Head of caudate nucleus (tissue), 42 donors: ENCODE measurements around the gene UBA7.
"Not testable (repeated sequence)": the region's sequence is repeated elsewhere in the genome, so short reads cannot be mapped to it uniquely, and the experiment has no call there.

Experiments used
- DNase-seq, 42 donors: peaks; one replicate each; pipeline versions ENCODE4 v3.0.0 to v3.0.0-alpha.2; 2020 to 2021; ENCODE audit warnings: mixed read lengths in 7 of 42
- intact Hi-C: fragments of 100-400 bp; cut with DNase I; formaldehyde crosslinking; loops from one replicate; pipeline ENCODE4 v1.15.0; 2022

Gene UBA7

GRCh38 chr3:49787536-49787935 lies 26.2 kb downstream of the UBA7 start:
- DNase-seq: no peak
- intact Hi-C loops: loop anchor here (5.0 kb wide), 1 partner anchor 65 kb away; the partner anchor contains the start of gene GMPPB

GRCh38 chr3:49787182-49787464 lies 26.6 kb downstream of the UBA7 start:
- intact Hi-C loops: loop anchor here (5.0 kb wide), 1 partner anchor 65 kb away; the partner anchor contains the start of gene GMPPB
- peak in 1 of 42 donors; percentile 29 for DNase-seq

GRCh38 chr3:49786357-49787181 lies 27.2 kb downstream of the UBA7 start, which contains the start of gene IP6K1:
Gene IP6K1 (minus strand): TSS chr3:49786542. CDS start chr3:49748040, 38,502 bp downstream.
- intact Hi-C loops: loop anchor here (5.0 kb wide), 1 partner anchor 64 kb away; the partner anchor contains the start of gene GMPPB
- DNase-seq: peak; percentile 100

GRCh38 chr3:49785565-49786356 lies 28.0 kb downstream of the UBA7 start:
- DNase-seq: peak in 20 of 42 donors; percentile 14 to 69 (median 38)
- intact Hi-C loops: loop anchor here (5.0 kb wide), 1 partner anchor 63 kb away; the partner anchor contains the start of gene GMPPB

GRCh38 chr3:49782277-49782676 lies 31.5 kb downstream of the UBA7 start:
- intact Hi-C loops, DNase-seq: not testable (repeated sequence)

- intact Hi-C loops: no loop called here
- DNase-seq: no peak
Observed at GRCh38 chr3:49781415-49782199, 32.1 kb downstream of the UBA7 start.

- intact Hi-C loops, DNase-seq: not testable (repeated sequence)
Observed at GRCh38 chr3:49780975-49781365, 32.8 kb downstream of the UBA7 start.

GRCh38 chr3:49780080-49780974 lies 33.4 kb downstream of the UBA7 start:
- DNase-seq: no peak
- intact Hi-C loops: no loop called here

GRCh38 chr3:49779358-49780079 lies 34.2 kb downstream of the UBA7 start:
- intact Hi-C loops: no loop called here

GRCh38 chr3:49776101-49776500 lies 37.7 kb downstream of the UBA7 start:
- intact Hi-C loops: not testable (repeated sequence)
- peak in 1 of 42 donors; percentile 8 for DNase-seq

More at GRCh38 chr3:49779358-49780079, 34.2 kb downstream of the UBA7 start:
- DNase-seq: no peak

- DNase-seq: peak in 41 of 42 donors; percentile 25 to 89 (median 71)
- intact Hi-C loops: no loop called here
Observed at GRCh38 chr3:49775538-49775937, 38.2 kb downstream of the UBA7 start.

GRCh38 chr3:49772703-49773102 lies 41.0 kb downstream of the UBA7 start:
- peak in 1 of 42 donors; percentile 1 for DNase-seq
- intact Hi-C loops: no loop called here

- DNase-seq: no peak
- intact Hi-C loops: no loop called here
Observed at GRCh38 chr3:49771340-49771938, 42.3 kb downstream of the UBA7 start.

- DNase-seq: no peak
- intact Hi-C loops: no loop called here
Observed at GRCh38 chr3:49769926-49770325, 43.8 kb downstream of the UBA7 start.

GRCh38 chr3:49769286-49769915 lies 44.4 kb downstream of the UBA7 start:
- intact Hi-C loops: no loop called here
- DNase-seq: no peak

GRCh38 chr3:49763981-49764380 lies 49.8 kb downstream of the UBA7 start:
- intact Hi-C loops: no loop called here
- no peak for DNase-seq

GRCh38 chr3:49761661-49762060 lies 52.1 kb downstream of the UBA7 start:
- intact Hi-C loops: no loop called here
- DNase-seq: no peak
